ENCODE measurements around the gene EEF1AKMT3.

GRCh38 chr12:57731411-57732080 lies 40.9 kb upstream of the EEF1AKMT3 start:
- TF ChIP-seq, protein P1, sequence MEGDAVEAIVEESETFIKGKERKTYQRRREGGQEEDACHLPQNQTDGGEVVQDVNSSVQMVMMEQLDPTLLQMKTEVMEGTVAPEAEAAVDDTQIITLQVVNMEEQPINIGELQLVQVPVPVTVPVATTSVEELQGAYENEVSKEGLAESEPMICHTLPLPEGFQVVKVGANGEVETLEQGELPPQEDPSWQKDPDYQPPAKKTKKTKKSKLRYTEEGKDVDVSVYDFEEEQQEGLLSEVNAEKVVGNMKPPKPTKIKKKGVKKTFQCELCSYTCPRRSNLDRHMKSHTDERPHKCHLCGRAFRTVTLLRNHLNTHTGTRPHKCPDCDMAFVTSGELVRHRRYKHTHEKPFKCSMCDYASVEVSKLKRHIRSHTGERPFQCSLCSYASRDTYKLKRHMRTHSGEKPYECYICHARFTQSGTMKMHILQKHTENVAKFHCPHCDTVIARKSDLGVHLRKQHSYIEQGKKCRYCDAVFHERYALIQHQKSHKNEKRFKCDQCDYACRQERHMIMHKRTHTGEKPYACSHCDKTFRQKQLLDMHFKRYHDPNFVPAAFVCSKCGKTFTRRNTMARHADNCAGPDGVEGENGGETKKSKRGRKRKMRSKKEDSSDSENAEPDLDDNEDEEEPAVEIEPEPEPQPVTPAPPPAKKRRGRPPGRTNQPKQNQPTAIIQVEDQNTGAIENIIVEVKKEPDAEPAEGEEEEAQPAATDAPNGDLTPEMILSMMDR (IDR thresholded peaks at IDR 0.05; ENCODE audit: low read length) = no peak
- no peak for TF ChIP-seq EZH2 (optimal IDR thresholded peaks at IDR 0.05; ENCODE audit: low read depth, low read length)

All from MM.1S (cell line).